PC-9 (cell line): ENCODE measurements around the gene CADM2. TPM values are rescaled to one million over a fixed set of nuclear protein-coding genes. Genes with fewer than 3 reads are reported as not detected.

Source experiments
- BruUV-seq: library from RNA; stranded (reverse); fragments of 400-500 nt; replicated peaks from 2 replicates; lab custom pipeline; 2021; lab: Mats Ljungman, UMichigan
- CTCF ChIA-PET: fragments of 300-600 bp; sonication (Branson Sonifier 250); formaldehyde crosslinking; loops from one replicate; lab custom pipeline; 2022; ENCODE audit warnings: antibody characterized with exemption; lab: Charles Lee
- POLR2A ChIA-PET: fragments of 300-600 bp; sonication (Branson Sonifier 250); formaldehyde crosslinking; loops from one replicate; lab custom pipeline; 2022; ENCODE audit warnings: antibody characterized with exemption; ENCODE audit not compliant: unreplicated experiment; lab: Charles Lee
- DNase-seq, 2 experiments: peaks; one replicate each; pipeline versions ENCODE4 v3.0.0 to v3.0.0-alpha.2; 2015 to 2022; ENCODE audit warnings: mixed read lengths in 1 of 2
- H2AFZ ChIP-seq: fragments of 200-600 bp; sonication (generic); 2 replicates; pipeline ENCODE4 v1.8.1; 2017; ENCODE audit warnings: antibody characterized with exemption
- H3F3A ChIP-seq: fragments of 200-600 bp; sonication (generic); 2 replicates; pipeline ENCODE4 v1.8.1; 2017; ENCODE audit warnings: antibody characterized with exemption, mild to moderate bottlenecking, low read depth; ENCODE audit not compliant: insufficient read depth
- H3K27ac ChIP-seq: fragments of 200-600 bp; sonication (generic); 2 replicates; pipeline ENCODE4 v1.6.1; 2016; ENCODE audit warnings: mixed run types
- H3K27me3 ChIP-seq: fragments of 200-600 bp; sonication (generic); 2 replicates; pipeline ENCODE4 v1.6.1; 2016; ENCODE audit warnings: low read depth, mixed run types; ENCODE audit not compliant: insufficient read depth
- H3K36me3 ChIP-seq: fragments of 200-600 bp; sonication (generic); 2 replicates; pipeline ENCODE4 v1.6.1; 2016; ENCODE audit warnings: low read depth, mixed run types
- H3K4me1 ChIP-seq: fragments of 200-600 bp; sonication (generic); replicated peaks from 2 replicates; pipeline ENCODE4 v1.6.1; 2016; ENCODE audit warnings: mixed run types; ENCODE audit not compliant: insufficient read depth
- H3K4me2 ChIP-seq: fragments of 200-600 bp; sonication (generic); 2 replicates; pipeline ENCODE4 v1.6.1; 2017; ENCODE audit warnings: mixed run types
- H3K4me3 ChIP-seq: fragments of 200-600 bp; sonication (generic); 2 replicates; pipeline ENCODE4 v1.6.1; 2016; ENCODE audit warnings: mixed run types
- H3K79me2 ChIP-seq: fragments of 200-600 bp; sonication (generic); 2 replicates; pipeline ENCODE4 v1.6.1; 2017; ENCODE audit warnings: low read depth, mixed run types
- H3K9me2 ChIP-seq: fragments of 200-600 bp; sonication (generic); 2 replicates; pipeline ENCODE4 v1.8.1; 2017; ENCODE audit warnings: mild to moderate bottlenecking; ENCODE audit not compliant: insufficient read depth
- H3K9me3 ChIP-seq: fragments of 200-600 bp; sonication (generic); 2 replicates; pipeline ENCODE4 v1.8.1; 2016; ENCODE audit warnings: low read depth; ENCODE audit not compliant: insufficient read depth
- H4K20me1 ChIP-seq: fragments of 200-600 bp; sonication (generic); 2 replicates; pipeline ENCODE4 v1.8.1; 2017; ENCODE audit not compliant: insufficient read depth
- CTCF ChIP-seq: fragments of 200-600 bp; sonication (generic); conservative IDR thresholded peaks from 2 replicates; pipeline ENCODE4 v1.6.1; 2017; ENCODE audit warnings: mixed run types, antibody characterized with exemption, mild to moderate bottlenecking, moderate library complexity
- EZH2 ChIP-seq: fragments of 200-600 bp; sonication (generic); IDR thresholded peaks from 2 replicates; pipeline ENCODE4 v1.8.0; 2017; ENCODE audit warnings: antibody characterized with exemption, low read depth
- intact Hi-C: fragments of 100-400 bp; cut with micrococcal nuclease; formaldehyde crosslinking; loops from one replicate; pipeline ENCODE4 v1.10.0; 2022; ENCODE audit not compliant: unreplicated experiment
- total RNA-seq: library from RNA; stranded (reverse); gene quantifications from 2 replicates; pipeline ENCODE4 v1.2.3, GENCODE V29; 2021

The CADM2 gene
- total RNA-seq, 1 experiment from 2014 or later, result 0.59 TPM

- no peaks in the 10 kb centered on the region for H3F3A ChIP-seq
- H3K4me3 ChIP-seq, result no peak overlapping the region
- no peak overlapping the region for H3K27ac ChIP-seq
- DNase-seq, result no peak
- no peak overlapping the region for H3K4me2 ChIP-seq
- BruUV-seq, result no TSS peak
- POLR2A ChIA-PET, result no interaction called here
- H3K27me3 ChIP-seq, result no peaks in the 10 kb centered on the region
- H2AFZ ChIP-seq, result 0 out of 2 replicates have a peak overlapping the region, but pooled peaks have one; percentile 33
- no peaks in the 10 kb centered on the region; the same call in 1 of the 2 replicates for H3K9me2 ChIP-seq
- H3K4me1 ChIP-seq, result no peaks in the 10 kb centered on the region
- TF ChIP-seq CTCF (no peak), EZH2 (no peak)
- H3K79me2 ChIP-seq, result no peaks in the 10 kb centered on the region
- H3K9me3 ChIP-seq, result no peaks in the 10 kb centered on the region
- CTCF ChIA-PET, result no interaction called here
- no peaks in the 10 kb centered on the region for H4K20me1 ChIP-seq
- intact Hi-C loops, result no loop called here
- H3K36me3 ChIP-seq, result no peaks in the 10 kb centered on the region
These were observed 82.8 kb downstream of the CADM2 start for GRCh38 chr3:85041562-85042055.

- Histone ChIP-seq H3K9me3 (no peaks in the 10 kb centered on the region), H3F3A (no peaks in the 10 kb centered on the region), H3K27me3 (no peaks in the 10 kb centered on the region), H3K4me2 (no peak overlapping the region), H3K79me2 (no peaks in the 10 kb centered on the region), H3K36me3 (no peaks in the 10 kb centered on the region), H3K4me1 (no peaks in the 10 kb centered on the region), H3K27ac (no peak overlapping the region), H3K9me2 (no peaks in the 10 kb centered on the region), H4K20me1 (no peaks in the 10 kb centered on the region; the same call in 1 of the 2 replicates), H3K4me3 (no peak overlapping the region), H2AFZ (0 out of 2 replicates have a peak overlapping the region, but pooled peaks have one; percentile 16)
- intact Hi-C loops, result no loop called here
- TF ChIP-seq CTCF (no peak), EZH2 (no peak)
- no peak for DNase-seq
- CTCF ChIA-PET, result no interaction called here
- no TSS peak for BruUV-seq
- POLR2A ChIA-PET, result no interaction called here
These were observed 92.0 kb downstream of the CADM2 start for GRCh38 chr3:85050821-85051220.

GRCh38 chr3:85051786-85052185 is 93.0 kb downstream of the CADM2 start:
- H3K36me3 ChIP-seq, result no peaks in the 10 kb centered on the region
- H3K27ac ChIP-seq, result no peak overlapping the region
- no peak for DNase-seq
- no peaks in the 10 kb centered on the region for H3K9me2 ChIP-seq
- no TSS peak for BruUV-seq
- no peaks in the 10 kb centered on the region for H3K79me2 ChIP-seq
- no peaks in the 10 kb centered on the region for H3K9me3 ChIP-seq
- H4K20me1 ChIP-seq, result no peaks in the 10 kb centered on the region; the same call in 1 of the 2 replicates
- H3K4me1 ChIP-seq, result no peaks in the 10 kb centered on the region
- TF ChIP-seq CTCF, result no peak
- no peak for TF ChIP-seq EZH2
- H2AFZ ChIP-seq, result no peak overlapping the region
- ChIA-PET CTCF (no interaction called here), POLR2A (no interaction called here)
- H3F3A ChIP-seq, result no peaks in the 10 kb centered on the region
- intact Hi-C loops, result no loop called here
- H3K27me3 ChIP-seq, result no peaks in the 10 kb centered on the region
- no peak overlapping the region for H3K4me3 ChIP-seq
- no peak overlapping the region for H3K4me2 ChIP-seq
